Activated CD4-positive, alpha-beta T cell treated with anti-CD3 and anti-CD28 coated beads, Interleukin-2, amount 10 ng/mL, durations not matched to agents 7 days and 5 days (primary cell): ENCODE measurements around the gene PPARA. TPM values are rescaled to one million over a fixed set of nuclear protein-coding genes. Genes with fewer than 3 reads are reported as not detected.
A peak's percentile ranks its signal among the peaks of the same experiment; 100 is the strongest.

ENCODE experiments used
- CTCF ChIA-PET: fragments of 350-600 bp; sonication (Branson Sonifier 250); formaldehyde crosslinking; loops from one replicate; lab custom pipeline; 2021; ENCODE audit warnings: antibody characterized with exemption; lab: Charles Lee
- POLR2A ChIA-PET: fragments of 350-600 bp; sonication (Branson Sonifier 250); formaldehyde crosslinking; loops from one replicate; lab custom pipeline; 2021; ENCODE audit warnings: antibody characterized with exemption; lab: Charles Lee
- DNase-seq: peaks from one replicate; pipeline ENCODE4 v3.0.0-alpha.2; 2020
- H3K27ac Mint-ChIP-seq: one replicate; pipeline ENCODE4 v1.8.0; 2021; ENCODE audit warnings: mild to moderate bottlenecking, moderate library complexity, mixed read lengths
- H3K27me3 Mint-ChIP-seq: one replicate; pipeline ENCODE4 v1.8.0; 2021; ENCODE audit warnings: mixed read lengths
- H3K36me3 Mint-ChIP-seq: one replicate; pipeline ENCODE4 v1.8.0; 2021; ENCODE audit warnings: low read depth, mixed read lengths
- H3K4me1 Mint-ChIP-seq: one replicate; pipeline ENCODE4 v1.8.0; 2021; ENCODE audit warnings: mixed read lengths
- H3K4me3 Mint-ChIP-seq: one replicate; pipeline ENCODE4 v1.8.0; 2021; ENCODE audit warnings: mild to moderate bottlenecking, moderate library complexity, mixed read lengths
- H3K9me3 Mint-ChIP-seq: one replicate; pipeline ENCODE4 v1.8.0; 2021; ENCODE audit warnings: mixed read lengths
- total RNA-seq, 2 experiments: library from RNA; stranded (reverse); gene quantifications; one replicate each; pipeline ENCODE4 v1.2.3, GENCODE V29; 2021

PPARA gene
- total RNA-seq, 2 experiments from 2014 or later: 9.5 to 9.7 TPM

GRCh38 chr22:46108564-46109473, 41.5 kb upstream of the PPARA start:
- no peak for DNase-seq
- Mint-ChIP-seq H3K9me3 (no peaks in the 10 kb centered on the region), H3K4me1 (no peaks in the 10 kb centered on the region), H3K36me3 (no peaks in the 10 kb centered on the region), H3K27ac (no peak overlapping the region), H3K27me3 (no peaks in the 10 kb centered on the region), H3K4me3 (no peak overlapping the region)
- ChIA-PET CTCF (interaction anchor here (1.8 to 3.4 kb wide), 2 partner anchors 103 kb away, joined by 7 to 17 read pairs; no protein-coding TSS in a partner anchor), POLR2A (no interaction called here)

GRCh38 chr22:46109474-46110003, 40.8 kb upstream of the PPARA start:
- POLR2A ChIA-PET: no interaction called here
- no peaks in the 10 kb centered on the region for H3K27me3 Mint-ChIP-seq
- H3K4me1 Mint-ChIP-seq: no peaks in the 10 kb centered on the region
- H3K9me3 Mint-ChIP-seq: no peaks in the 10 kb centered on the region
- H3K4me3 Mint-ChIP-seq: no peak overlapping the region
- H3K27ac Mint-ChIP-seq: no peak overlapping the region
- H3K36me3 Mint-ChIP-seq: no peaks in the 10 kb centered on the region
- no peak for DNase-seq
- CTCF ChIA-PET: interaction anchor here (1.0 to 3.4 kb wide), 2 partner anchors 83 to 103 kb away, joined by 3 to 17 read pairs; no protein-coding TSS in a partner anchor

DNA sequence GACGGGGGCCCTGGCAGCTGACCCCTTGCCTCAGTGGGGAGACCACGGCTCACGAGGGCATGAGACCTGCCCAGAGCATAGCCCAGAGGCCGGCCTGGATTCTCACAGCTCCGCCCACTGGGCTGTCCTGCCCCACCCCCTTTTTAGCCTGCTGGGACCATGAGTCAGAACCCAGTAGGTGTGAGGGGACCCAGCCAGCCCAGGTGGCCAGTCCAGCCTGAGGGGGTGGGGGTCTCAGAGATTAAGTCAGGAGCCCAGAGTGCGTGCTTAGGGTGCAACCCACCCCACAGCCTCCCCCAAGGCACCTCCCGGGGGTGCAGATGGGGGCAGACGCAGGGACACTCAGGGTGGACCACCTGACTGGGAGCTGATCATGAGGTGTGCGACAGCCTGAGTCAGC, 40.1 kb upstream of the PPARA start:
- Mint-ChIP-seq H3K36me3 (no peaks in the 10 kb centered on the region), H3K4me3 (no peak overlapping the region), H3K4me1 (no peaks in the 10 kb centered on the region), H3K27ac (no peak overlapping the region), H3K9me3 (no peaks in the 10 kb centered on the region), H3K27me3 (no peaks in the 10 kb centered on the region)
- CTCF ChIA-PET: interaction anchor here (1.0 to 3.4 kb wide), 2 partner anchors 84 to 104 kb away, joined by 3 to 17 read pairs; no protein-coding TSS in a partner anchor
- no peak for DNase-seq
- POLR2A ChIA-PET: no interaction called here

- no peak for DNase-seq
- POLR2A ChIA-PET: no interaction called here
- H3K27me3 Mint-ChIP-seq: no peaks in the 10 kb centered on the region
- CTCF ChIA-PET: interaction anchor here (0.6 to 3.4 kb wide), 2 partner anchors 106 to 371 kb away, joined by 3 to 17 read pairs; no protein-coding TSS in a partner anchor
- no peak overlapping the region for H3K27ac Mint-ChIP-seq
- H3K9me3 Mint-ChIP-seq: no peaks in the 10 kb centered on the region
- no peak overlapping the region for H3K4me3 Mint-ChIP-seq
- H3K4me1 Mint-ChIP-seq: no peaks in the 10 kb centered on the region
- H3K36me3 Mint-ChIP-seq: no peaks in the 10 kb centered on the region
Observed at GRCh38 chr22:46111645-46112306, 38.5 kb upstream of the PPARA start.

DNA sequence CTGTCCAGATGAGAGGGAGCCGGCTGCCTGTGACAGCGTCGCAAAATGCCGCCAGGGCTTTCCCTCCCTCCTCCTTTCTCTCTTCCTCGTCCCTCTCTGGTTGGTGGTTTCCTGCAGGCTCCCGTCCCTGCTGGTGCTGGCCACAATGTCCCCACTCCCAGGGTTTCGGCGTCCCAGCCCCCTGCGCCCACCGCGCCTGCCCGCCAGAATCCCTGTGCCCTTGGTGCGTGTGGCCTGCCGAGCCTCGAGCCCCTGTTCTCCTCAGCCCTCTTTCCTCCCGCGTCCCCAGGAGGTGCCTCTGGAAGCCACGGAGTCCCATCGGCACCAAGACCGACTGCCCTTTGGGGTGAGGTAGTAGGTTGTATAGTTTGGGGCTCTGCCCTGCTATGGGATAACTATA, 37.9 kb upstream of the PPARA start:
- H3K27me3 Mint-ChIP-seq: no peaks in the 10 kb centered on the region
- no peaks in the 10 kb centered on the region for H3K36me3 Mint-ChIP-seq
- no peak overlapping the region for H3K4me3 Mint-ChIP-seq
- no peak overlapping the region for H3K27ac Mint-ChIP-seq
- no peak for DNase-seq
- H3K4me1 Mint-ChIP-seq: no peaks in the 10 kb centered on the region
- CTCF ChIA-PET: interaction anchor here (3.4 kb wide), 1 partner anchor 106 kb away, joined by 17 read pairs; no protein-coding TSS in a partner anchor
- no peaks in the 10 kb centered on the region for H3K9me3 Mint-ChIP-seq
- POLR2A ChIA-PET: no interaction called here

- ChIA-PET POLR2A (no interaction called here), CTCF (interaction anchor here (1.9 to 7.5 kb wide), 2 partner anchors 9 to 107 kb away, joined by 9 to 70 read pairs; no protein-coding TSS in a partner anchor)
- Mint-ChIP-seq H3K4me1 (no peaks in the 10 kb centered on the region), H3K4me3 (no peak overlapping the region), H3K27me3 (no peaks in the 10 kb centered on the region), H3K27ac (no peak overlapping the region), H3K36me3 (no peaks in the 10 kb centered on the region), H3K9me3 (no peaks in the 10 kb centered on the region)
- DNase-seq: no peak
Observed at GRCh38 chr22:46113110-46113909, 37.0 kb upstream of the PPARA start.

DNA sequence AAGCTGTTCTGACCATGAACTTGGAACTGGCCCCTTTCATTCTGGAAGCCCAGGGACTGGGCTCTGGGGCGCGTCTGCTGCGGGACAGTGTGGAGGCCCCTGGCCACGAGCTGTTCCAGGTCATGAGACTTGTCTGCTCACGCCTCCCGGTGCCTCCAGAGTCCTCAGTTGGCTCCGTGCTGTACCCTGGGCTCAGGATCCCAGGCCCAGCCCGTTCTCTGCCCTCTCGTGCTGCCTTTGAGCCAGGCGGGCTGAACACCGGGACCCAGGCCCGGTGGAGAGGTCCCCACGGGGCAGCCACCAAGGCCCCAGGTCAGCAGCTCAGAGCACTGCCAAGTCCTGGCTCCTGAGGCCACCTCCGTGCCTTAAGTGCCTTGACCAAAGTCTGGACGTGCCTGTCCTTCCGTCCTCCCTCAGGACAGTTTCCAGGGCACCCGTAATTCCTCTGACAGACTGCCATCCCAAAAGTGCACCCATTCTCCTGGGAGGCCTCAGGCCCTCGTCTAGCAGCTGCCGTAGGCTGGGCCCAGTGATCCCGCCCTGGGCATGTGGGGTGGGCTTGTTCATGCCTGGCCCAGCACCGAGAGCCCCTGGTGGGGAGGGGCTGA, 36.3 kb upstream of the PPARA start:
- Mint-ChIP-seq H3K27ac (no peak overlapping the region), H3K27me3 (no peaks in the 10 kb centered on the region), H3K4me3 (no peak overlapping the region), H3K9me3 (no peaks in the 10 kb centered on the region), H3K36me3 (no peaks in the 10 kb centered on the region), H3K4me1 (peaks cover 3% of the 10 kb centered on the region)
- POLR2A ChIA-PET: no interaction called here
- CTCF ChIA-PET: interaction anchor here (1.4 to 7.5 kb wide), 3 partner anchors 8 to 108 kb away, joined by 3 to 70 read pairs (median 9); no protein-coding TSS in a partner anchor
- DNase-seq: no peak

GRCh38 chr22:46114518-46115387, 35.6 kb upstream of the PPARA start:
- no peak for DNase-seq
- no peaks in the 10 kb centered on the region for H3K27me3 Mint-ChIP-seq
- H3K4me3 Mint-ChIP-seq: no peak overlapping the region
- CTCF ChIA-PET: interaction anchor here (0.6 to 7.5 kb wide), 6 partner anchors 7 to 269 kb away, joined by 3 to 70 read pairs (median 6); no protein-coding TSS in a partner anchor
- H3K4me1 Mint-ChIP-seq: peaks cover 4% of the 10 kb centered on the region
- H3K27ac Mint-ChIP-seq: peak overlapping the region; percentile 46
- H3K36me3 Mint-ChIP-seq: no peaks in the 10 kb centered on the region
- H3K9me3 Mint-ChIP-seq: no peaks in the 10 kb centered on the region
- POLR2A ChIA-PET: no interaction called here

DNA sequence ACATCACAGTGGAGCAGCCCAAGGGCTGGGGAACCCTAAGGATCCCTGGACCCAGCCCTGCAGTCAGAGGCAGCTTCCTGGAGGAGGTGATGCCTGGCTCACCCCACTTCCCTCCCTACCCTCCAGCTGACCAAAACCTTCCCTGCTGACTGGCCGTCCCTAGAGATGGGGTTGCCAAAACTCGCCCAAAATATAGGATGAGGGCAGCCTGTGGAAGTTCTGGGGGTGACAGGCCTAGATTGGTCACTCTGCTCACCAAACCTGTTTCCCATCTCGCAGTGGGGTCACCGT, 35.0 kb upstream of the PPARA start:
- H3K9me3 Mint-ChIP-seq: no peaks in the 10 kb centered on the region
- POLR2A ChIA-PET: no interaction called here
- H3K27me3 Mint-ChIP-seq: no peaks in the 10 kb centered on the region
- H3K27ac Mint-ChIP-seq: peak overlapping the region; percentile 25
- H3K4me1 Mint-ChIP-seq: peaks cover 4% of the 10 kb centered on the region
- no peaks in the 10 kb centered on the region for H3K36me3 Mint-ChIP-seq
- no peak overlapping the region for H3K4me3 Mint-ChIP-seq
- CTCF ChIA-PET: interaction anchor here (0.6 to 7.5 kb wide), 6 partner anchors 21 to 268 kb away, joined by 3 to 70 read pairs (median 5); no protein-coding TSS in a partner anchor
- DNase-seq: no peak

DNA sequence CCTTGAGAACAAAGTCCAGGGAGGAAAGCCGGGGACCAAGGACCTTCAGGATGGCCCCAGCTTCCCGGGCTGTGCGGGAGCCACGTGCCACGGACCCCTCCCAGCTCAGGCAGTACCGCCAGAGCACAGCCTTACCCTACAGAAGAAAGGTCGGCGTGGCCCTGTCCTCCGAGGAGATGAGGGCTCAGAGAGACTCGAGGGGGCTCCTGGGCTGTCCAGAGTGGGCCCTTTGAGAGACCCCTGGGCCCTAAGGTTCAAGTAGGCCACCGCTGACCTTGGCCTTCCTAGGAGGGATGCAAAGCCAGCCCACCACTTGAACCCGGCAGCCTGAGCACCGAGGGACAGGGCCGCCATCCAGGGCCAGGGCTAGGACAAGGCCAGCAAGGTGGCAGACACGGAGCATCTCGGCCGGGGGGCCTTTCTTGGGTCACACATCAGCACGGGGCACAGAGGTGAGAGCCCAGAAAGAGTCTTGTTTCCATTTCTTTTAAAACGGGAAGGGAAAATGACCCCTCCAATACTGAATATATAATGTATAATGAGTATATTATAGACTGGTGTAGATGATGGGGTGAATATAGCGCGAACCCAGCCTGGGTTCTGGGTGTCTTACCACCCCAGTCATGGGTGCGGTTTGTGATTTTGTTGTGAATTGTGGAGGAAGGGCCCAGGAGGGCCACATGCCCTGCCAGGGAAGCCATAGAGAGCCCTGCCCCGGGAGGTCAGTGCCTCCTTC, 34.4 kb upstream of the PPARA start:
- H3K4me1 Mint-ChIP-seq: peaks cover 4% of the 10 kb centered on the region
- no peaks in the 10 kb centered on the region for H3K9me3 Mint-ChIP-seq
- no peak overlapping the region for H3K27ac Mint-ChIP-seq
- ChIA-PET POLR2A (no interaction called here), CTCF (interaction anchor here (0.5 to 7.5 kb wide), 16 partner anchors 10 to 268 kb away, joined by 3 to 70 read pairs (median 5); no protein-coding TSS in a partner anchor)
- no peak for DNase-seq
- no peaks in the 10 kb centered on the region for H3K36me3 Mint-ChIP-seq
- H3K27me3 Mint-ChIP-seq: no peaks in the 10 kb centered on the region
- no peak overlapping the region for H3K4me3 Mint-ChIP-seq
